Measurements from ENCODE around the gene ACTL6B. TPM values are rescaled to one million over a fixed set of nuclear protein-coding genes. Genes with fewer than 3 reads are reported as not detected.
A peak's percentile ranks its signal among the peaks of the same experiment; 100 is the strongest.

The ACTL6B gene
- total and polyA plus RNA-seq, 9 of the 15 experiments (the other 6 are each of a cell fraction or from before 2014, with no cell fraction given), result not detected

DNA sequence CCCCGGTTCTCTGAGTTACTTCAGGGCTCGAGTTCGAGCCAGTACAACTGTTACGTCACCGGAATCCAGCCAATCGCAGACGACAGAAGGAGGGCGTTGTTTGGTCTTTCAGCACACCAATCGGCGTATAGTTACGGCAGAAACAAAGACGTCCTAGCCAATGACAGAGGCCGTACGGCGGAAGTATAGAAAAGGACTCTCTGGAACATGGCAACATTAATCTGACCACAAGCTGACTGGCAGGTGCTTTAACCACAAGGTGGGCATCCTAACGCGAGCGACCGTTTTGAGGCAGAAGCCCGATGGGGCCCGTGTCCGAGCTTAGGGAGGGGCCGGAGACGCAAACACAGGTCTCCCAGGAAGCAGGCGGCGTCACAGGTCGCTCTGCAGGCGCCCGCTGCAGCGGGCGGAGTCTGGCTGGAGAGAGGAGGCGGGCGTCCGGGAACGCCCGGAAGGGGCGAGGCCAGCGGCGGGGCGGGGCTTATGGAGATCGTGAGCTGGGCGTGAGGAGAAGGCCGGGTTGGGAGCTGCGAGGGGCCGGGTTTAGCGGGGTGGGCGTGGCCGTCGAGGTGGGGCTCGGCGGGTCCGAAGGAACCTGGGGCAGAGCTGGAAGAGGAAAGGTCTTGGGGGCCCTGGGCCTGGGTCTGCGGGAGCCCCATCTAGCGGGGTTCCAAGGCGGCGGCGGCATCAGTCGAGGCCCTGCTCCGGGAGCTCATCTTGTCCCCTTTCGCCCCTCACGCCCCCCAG, 44.1 kb downstream of the ACTL6B start, which contains the start of gene MOSPD3 (continued):
- TF ChIP-seq, protein P1, sequence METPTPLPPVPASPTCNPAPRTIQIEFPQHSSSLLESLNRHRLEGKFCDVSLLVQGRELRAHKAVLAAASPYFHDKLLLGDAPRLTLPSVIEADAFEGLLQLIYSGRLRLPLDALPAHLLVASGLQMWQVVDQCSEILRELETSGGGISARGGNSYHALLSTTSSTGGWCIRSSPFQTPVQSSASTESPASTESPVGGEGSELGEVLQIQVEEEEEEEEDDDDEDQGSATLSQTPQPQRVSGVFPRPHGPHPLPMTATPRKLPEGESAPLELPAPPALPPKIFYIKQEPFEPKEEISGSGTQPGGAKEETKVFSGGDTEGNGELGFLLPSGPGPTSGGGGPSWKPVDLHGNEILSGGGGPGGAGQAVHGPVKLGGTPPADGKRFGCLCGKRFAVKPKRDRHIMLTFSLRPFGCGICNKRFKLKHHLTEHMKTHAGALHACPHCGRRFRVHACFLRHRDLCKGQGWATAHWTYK (CRISPR knock-in tag; IDR thresholded peaks at IDR 0.05), result peak; percentile 47; the same call in 1 of the 2 replicates
- TF ChIP-seq SMAD1 (IDR thresholded peaks at IDR 0.05; ENCODE audit: low read depth, low read length, partially characterized antibody) (no peak), CXXC5 (CRISPR knock-in tag; IDR thresholded peaks at IDR 0.05) (peak; percentile 75), MEIS2 (IDR thresholded peaks at IDR 0.05; ENCODE audit: partially characterized antibody) (peak; percentile 77), GTF2F1 (IDR thresholded peaks at IDR 0.05; ENCODE audit: low read depth, low read length) (no peak), STAT5A (IDR thresholded peaks at IDR 0.05; ENCODE audit: borderline replicate concordance, low read length) (no peak), CBFB (CRISPR knock-in tag; IDR thresholded peaks at IDR 0.05) (peak; percentile 89; the same call in 1 of the 2 replicates), TARDBP (IDR thresholded peaks at IDR 0.05) (0 out of 2 replicates have a peak, but pooled peaks have one; percentile 43), RBFOX2 (IDR thresholded peaks at IDR 0.05; ENCODE audit: low read depth, low read length) (peak; percentile 89), ZKSCAN1 (IDR thresholded peaks at IDR 0.05; ENCODE audit: low read depth, low read length) (no peak), OTX1 (CRISPR knock-in tag; IDR thresholded peaks at IDR 0.05) (peak; percentile 67; the same call in 1 of the 2 replicates), HLTF (IDR thresholded peaks at IDR 0.05) (no peak), SRSF9 (IDR thresholded peaks at IDR 0.05; ENCODE audit: borderline replicate concordance, low read depth, low read length) (no peak), SAP30 (IDR thresholded peaks at IDR 0.05; ENCODE audit: borderline replicate concordance, insufficient read depth, low read depth, low read length, poor library complexity, severe bottlenecking) (peak; percentile 93), KLF13 (tag; IDR thresholded peaks at IDR 0.05; ENCODE audit: borderline replicate concordance, low read depth) (0 out of 2 replicates have a peak, but pooled peaks have one; percentile 34), KDM5B (IDR thresholded peaks at IDR 0.05; ENCODE audit: insufficient replicate concordance, low read depth, low read length) (peak; percentile 63), ATF1 (CRISPR knock-in tag; IDR thresholded peaks at IDR 0.05) (peak; percentile 67), ATF1 (tag; IDR thresholded peaks at IDR 0.05) (peak; percentile 97), EP300 (IDR thresholded peaks at IDR 0.05; ENCODE audit: low read length) (peak; percentile 25; the same call in 1 of the 2 replicates)
- TF ChIP-seq, protein P2, sequence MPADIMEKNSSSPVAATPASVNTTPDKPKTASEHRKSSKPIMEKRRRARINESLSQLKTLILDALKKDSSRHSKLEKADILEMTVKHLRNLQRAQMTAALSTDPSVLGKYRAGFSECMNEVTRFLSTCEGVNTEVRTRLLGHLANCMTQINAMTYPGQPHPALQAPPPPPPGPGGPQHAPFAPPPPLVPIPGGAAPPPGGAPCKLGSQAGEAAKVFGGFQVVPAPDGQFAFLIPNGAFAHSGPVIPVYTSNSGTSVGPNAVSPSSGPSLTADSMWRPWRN (IDR thresholded peaks at IDR 0.05; ENCODE audit: low read depth), result 0 out of 2 replicates have a peak, but pooled peaks have one; percentile 8
- TF ChIP-seq, protein P3, sequence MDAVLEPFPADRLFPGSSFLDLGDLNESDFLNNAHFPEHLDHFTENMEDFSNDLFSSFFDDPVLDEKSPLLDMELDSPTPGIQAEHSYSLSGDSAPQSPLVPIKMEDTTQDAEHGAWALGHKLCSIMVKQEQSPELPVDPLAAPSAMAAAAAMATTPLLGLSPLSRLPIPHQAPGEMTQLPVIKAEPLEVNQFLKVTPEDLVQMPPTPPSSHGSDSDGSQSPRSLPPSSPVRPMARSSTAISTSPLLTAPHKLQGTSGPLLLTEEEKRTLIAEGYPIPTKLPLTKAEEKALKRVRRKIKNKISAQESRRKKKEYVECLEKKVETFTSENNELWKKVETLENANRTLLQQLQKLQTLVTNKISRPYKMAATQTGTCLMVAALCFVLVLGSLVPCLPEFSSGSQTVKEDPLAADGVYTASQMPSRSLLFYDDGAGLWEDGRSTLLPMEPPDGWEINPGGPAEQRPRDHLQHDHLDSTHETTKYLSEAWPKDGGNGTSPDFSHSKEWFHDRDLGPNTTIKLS (IDR thresholded peaks at IDR 0.05; ENCODE audit: borderline replicate concordance, low read depth), result peak; percentile 66; the same call in 1 of the 2 replicates
- TF ChIP-seq, protein P4, sequence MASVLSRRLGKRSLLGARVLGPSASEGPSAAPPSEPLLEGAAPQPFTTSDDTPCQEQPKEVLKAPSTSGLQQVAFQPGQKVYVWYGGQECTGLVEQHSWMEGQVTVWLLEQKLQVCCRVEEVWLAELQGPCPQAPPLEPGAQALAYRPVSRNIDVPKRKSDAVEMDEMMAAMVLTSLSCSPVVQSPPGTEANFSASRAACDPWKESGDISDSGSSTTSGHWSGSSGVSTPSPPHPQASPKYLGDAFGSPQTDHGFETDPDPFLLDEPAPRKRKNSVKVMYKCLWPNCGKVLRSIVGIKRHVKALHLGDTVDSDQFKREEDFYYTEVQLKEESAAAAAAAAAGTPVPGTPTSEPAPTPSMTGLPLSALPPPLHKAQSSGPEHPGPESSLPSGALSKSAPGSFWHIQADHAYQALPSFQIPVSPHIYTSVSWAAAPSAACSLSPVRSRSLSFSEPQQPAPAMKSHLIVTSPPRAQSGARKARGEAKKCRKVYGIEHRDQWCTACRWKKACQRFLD (CRISPR knock-in tag; IDR thresholded peaks at IDR 0.05), result no peak
- TF ChIP-seq, protein P5, sequence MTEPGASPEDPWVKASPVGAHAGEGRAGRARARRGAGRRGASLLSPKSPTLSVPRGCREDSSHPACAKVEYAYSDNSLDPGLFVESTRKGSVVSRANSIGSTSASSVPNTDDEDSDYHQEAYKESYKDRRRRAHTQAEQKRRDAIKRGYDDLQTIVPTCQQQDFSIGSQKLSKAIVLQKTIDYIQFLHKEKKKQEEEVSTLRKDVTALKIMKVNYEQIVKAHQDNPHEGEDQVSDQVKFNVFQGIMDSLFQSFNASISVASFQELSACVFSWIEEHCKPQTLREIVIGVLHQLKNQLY (CRISPR knock-in tag; conservative IDR thresholded peaks at IDR 0.05), result no peak

Data from K562 (cell line).